ENCODE results near the gene TMEM44. TPM values are rescaled to one million over a fixed set of nuclear protein-coding genes. Genes with fewer than 3 reads are reported as not detected.
"Not testable (repeated sequence)": the region's sequence is repeated elsewhere in the genome, so short reads cannot be mapped to it uniquely, and the experiment has no call there.

TMEM44 gene
- total and polyA plus RNA-seq, 8 donors, result 13.4 to 46.2 (median 34.9) TPM

GRCh38 chr3:194609601-194610000 is 23.6 kb downstream of the TMEM44 start:
- Histone ChIP-seq H3K4me3 (no peak overlapping the region), H3K36me3 (peaks cover 0 to 6% of the 10 kb centered on the region in 2 donors), H3K27ac (no peak overlapping the region), H3K27me3 (no peaks in the 10 kb centered on the region), H3K9me3 (no peaks in the 10 kb centered on the region), H3K4me1 (peaks cover 0 to 3% of the 10 kb centered on the region in 2 donors)
- no peak for TF ChIP-seq CTCF (IDR thresholded peaks at IDR 0.05)
- intact Hi-C loops (cut with DNase I), result no loop called here
- ATAC-seq (no peak), DNase-seq (peak in 1 of 4 donors; percentile 27)

- intact Hi-C loops (cut with DNase I), result no loop called here
- peaks cover 0 to 6% of the 10 kb centered on the region in 2 donors for H3K36me3 ChIP-seq
- no peak for TF ChIP-seq CTCF (IDR thresholded peaks at IDR 0.05)
- peaks cover 0 to 3% of the 10 kb centered on the region in 2 donors for H3K4me1 ChIP-seq
- H3K27me3 ChIP-seq, result no peaks in the 10 kb centered on the region
- H3K9me3 ChIP-seq, result no peaks in the 10 kb centered on the region
- no peak for ATAC-seq
- no peak overlapping the region for H3K27ac ChIP-seq
- no peak for DNase-seq
- no peak overlapping the region for H3K4me3 ChIP-seq
These were observed 24.2 kb downstream of the TMEM44 start for GRCh38 chr3:194608981-194609380.

- intact Hi-C loops (cut with DNase I), result no loop called here
- Histone ChIP-seq H3K36me3 (peaks cover 0 to 6% of the 10 kb centered on the region in 2 donors), H3K4me3 (no peak overlapping the region), H3K27me3 (no peaks in the 10 kb centered on the region), H3K9me3 (no peaks in the 10 kb centered on the region), H3K27ac (peak overlapping the region in 1 of 2 donors; percentile 50), H3K4me1 (peaks cover 0 to 3% of the 10 kb centered on the region in 2 donors)
- no peak for TF ChIP-seq CTCF (IDR thresholded peaks at IDR 0.05)
- ATAC-seq (peak; percentile 92), DNase-seq (peak in 1 of 4 donors; percentile 59)
These were observed 25.4 kb downstream of the TMEM44 start for GRCh38 chr3:194607592-194608389.

GRCh38 chr3:194606941-194607340 is 26.3 kb downstream of the TMEM44 start:
- intact Hi-C loops (cut with DNase I), result no loop called here
- DNase-seq (no peak), ATAC-seq (peak; percentile 35)
- Histone ChIP-seq H3K36me3 (peaks cover 0 to 6% of the 10 kb centered on the region in 2 donors), H3K4me1 (peaks cover 0 to 3% of the 10 kb centered on the region in 2 donors), H3K27ac (no peak overlapping the region), H3K9me3 (no peaks in the 10 kb centered on the region), H3K27me3 (no peaks in the 10 kb centered on the region), H3K4me3 (no peak overlapping the region)
- no peak for TF ChIP-seq CTCF (IDR thresholded peaks at IDR 0.05)

- TF ChIP-seq CTCF (IDR thresholded peaks at IDR 0.05), result no peak
- ATAC-seq, result no peak
- H3K9me3 ChIP-seq, result no peaks in the 10 kb centered on the region
- intact Hi-C loops (cut with DNase I), result no loop called here
- H3K27ac ChIP-seq, result no peak overlapping the region
- H3K4me3 ChIP-seq, result no peak overlapping the region
- no peaks in the 10 kb centered on the region for H3K27me3 ChIP-seq
- H3K4me1 ChIP-seq, result peaks cover 0 to 3% of the 10 kb centered on the region in 2 donors
- DNase-seq, result no peak
- H3K36me3 ChIP-seq, result peaks cover 0 to 6% of the 10 kb centered on the region in 2 donors
These were observed 27.1 kb downstream of the TMEM44 start for GRCh38 chr3:194606163-194606562.

- H3K4me3 ChIP-seq; DNase-seq; H3K9me3 ChIP-seq; ATAC-seq; intact Hi-C loops (cut with DNase I); H3K27ac ChIP-seq; H3K27me3 ChIP-seq; H3K36me3 ChIP-seq; H3K4me1 ChIP-seq: not testable (repeated sequence)
These were observed 27.9 kb downstream of the TMEM44 start for GRCh38 chr3:194605314-194605713.
